Measurements from ENCODE around the gene HPGD.

GRCh38 chr4:174516345-174516744, 5.9 kb downstream of the HPGD start:
- TF ChIP-seq, protein P1, sequence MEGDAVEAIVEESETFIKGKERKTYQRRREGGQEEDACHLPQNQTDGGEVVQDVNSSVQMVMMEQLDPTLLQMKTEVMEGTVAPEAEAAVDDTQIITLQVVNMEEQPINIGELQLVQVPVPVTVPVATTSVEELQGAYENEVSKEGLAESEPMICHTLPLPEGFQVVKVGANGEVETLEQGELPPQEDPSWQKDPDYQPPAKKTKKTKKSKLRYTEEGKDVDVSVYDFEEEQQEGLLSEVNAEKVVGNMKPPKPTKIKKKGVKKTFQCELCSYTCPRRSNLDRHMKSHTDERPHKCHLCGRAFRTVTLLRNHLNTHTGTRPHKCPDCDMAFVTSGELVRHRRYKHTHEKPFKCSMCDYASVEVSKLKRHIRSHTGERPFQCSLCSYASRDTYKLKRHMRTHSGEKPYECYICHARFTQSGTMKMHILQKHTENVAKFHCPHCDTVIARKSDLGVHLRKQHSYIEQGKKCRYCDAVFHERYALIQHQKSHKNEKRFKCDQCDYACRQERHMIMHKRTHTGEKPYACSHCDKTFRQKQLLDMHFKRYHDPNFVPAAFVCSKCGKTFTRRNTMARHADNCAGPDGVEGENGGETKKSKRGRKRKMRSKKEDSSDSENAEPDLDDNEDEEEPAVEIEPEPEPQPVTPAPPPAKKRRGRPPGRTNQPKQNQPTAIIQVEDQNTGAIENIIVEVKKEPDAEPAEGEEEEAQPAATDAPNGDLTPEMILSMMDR (IDR thresholded peaks at IDR 0.05): no peak
- TF ChIP-seq ZBTB33 (IDR thresholded peaks at IDR 0.05; ENCODE audit: borderline replicate concordance, low read depth) (no peak), YY1 (IDR thresholded peaks at IDR 0.05; ENCODE audit: low read depth) (no peak), GATA2 (CRISPR knock-in tag; IDR thresholded peaks at IDR 0.05) (no peak), TAF1 (IDR thresholded peaks at IDR 0.05; ENCODE audit: borderline replicate concordance, low read depth, low read length) (no peak), RFX5 (IDR thresholded peaks at IDR 0.05; ENCODE audit: low read length) (no peak)
- TF ChIP-seq, protein P2, sequence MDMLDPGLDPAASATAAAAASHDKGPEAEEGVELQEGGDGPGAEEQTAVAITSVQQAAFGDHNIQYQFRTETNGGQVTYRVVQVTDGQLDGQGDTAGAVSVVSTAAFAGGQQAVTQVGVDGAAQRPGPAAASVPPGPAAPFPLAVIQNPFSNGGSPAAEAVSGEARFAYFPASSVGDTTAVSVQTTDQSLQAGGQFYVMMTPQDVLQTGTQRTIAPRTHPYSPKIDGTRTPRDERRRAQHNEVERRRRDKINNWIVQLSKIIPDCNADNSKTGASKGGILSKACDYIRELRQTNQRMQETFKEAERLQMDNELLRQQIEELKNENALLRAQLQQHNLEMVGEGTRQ (IDR thresholded peaks at IDR 0.05; ENCODE audit: borderline replicate concordance, low read depth, low read length): no peak

Measured in SK-N-SH (cell line).